ENCODE measurements around the gene FAM3B. TPM values are rescaled to one million over a fixed set of nuclear protein-coding genes. Genes with fewer than 3 reads are reported as not detected.
A peak's percentile ranks its signal among the peaks of the same experiment; 100 is the strongest.

The FAM3B gene
- total RNA-seq, 2 experiments from 2014 or later, result not detected

DNA sequence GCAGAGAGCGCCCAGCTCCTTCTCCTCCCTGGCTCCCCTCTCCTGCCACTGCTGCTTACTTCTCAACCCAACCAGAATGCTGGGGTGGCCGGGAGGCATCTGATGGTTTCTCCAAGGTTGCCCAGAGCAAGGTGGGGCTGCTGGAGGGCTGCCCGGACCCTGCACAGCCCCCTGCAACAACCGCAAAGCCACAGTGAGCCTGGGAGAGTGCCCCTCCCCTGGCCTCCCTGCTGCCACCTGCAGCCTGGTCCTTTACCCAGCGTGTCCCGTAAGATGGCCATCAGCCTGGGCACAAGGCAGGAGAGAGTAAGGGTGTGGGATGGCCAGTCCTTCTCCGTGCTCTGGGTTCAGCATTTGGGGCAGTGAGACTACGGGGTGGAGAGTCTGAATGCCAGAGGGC, 62.2 kb downstream of the FAM3B start:
- Mint-ChIP-seq H3K36me3 (ENCODE audit: low read depth) (peaks cover 18% of the 10 kb centered on the region), H3K27me3 (ENCODE audit: low read depth) (no peaks in the 10 kb centered on the region), H3K4me3 (no peak overlapping the region), H3K4me1 (ENCODE audit: low read depth) (peaks cover 7% of the 10 kb centered on the region), H3K27ac (no peak overlapping the region), H3K9me3 (no peaks in the 10 kb centered on the region)
- intact Hi-C loops (cut with micrococcal nuclease), result no loop called here
- DNase-seq, result no peak
- CTCF ChIA-PET, result interaction anchor here (0.9 kb wide), 1 partner anchor 96 kb away, joined by 3 read pairs; no protein-coding TSS in a partner anchor

DNA sequence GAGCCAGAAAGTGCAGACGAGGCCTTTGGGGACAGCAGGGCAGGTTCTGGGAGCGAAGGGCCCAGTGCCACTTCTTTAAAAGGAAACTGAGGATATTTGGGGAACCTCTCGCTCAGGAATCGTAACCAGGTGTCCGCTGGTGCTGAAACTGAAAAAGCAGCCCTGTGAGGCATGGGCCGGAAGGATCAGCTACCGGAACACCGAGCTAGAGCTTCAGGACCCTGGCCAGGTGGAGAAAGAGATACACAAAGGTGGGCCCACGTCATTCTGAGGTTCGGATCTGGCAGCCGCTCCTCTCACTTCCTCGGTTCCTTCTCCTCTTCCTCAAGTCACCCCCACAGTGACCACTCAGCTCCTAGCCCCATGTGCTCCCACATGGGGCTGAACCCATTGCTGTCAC, 63.3 kb downstream of the FAM3B start:
- peaks cover 20% of the 10 kb centered on the region for H3K36me3 Mint-ChIP-seq (ENCODE audit: low read depth)

DNA sequence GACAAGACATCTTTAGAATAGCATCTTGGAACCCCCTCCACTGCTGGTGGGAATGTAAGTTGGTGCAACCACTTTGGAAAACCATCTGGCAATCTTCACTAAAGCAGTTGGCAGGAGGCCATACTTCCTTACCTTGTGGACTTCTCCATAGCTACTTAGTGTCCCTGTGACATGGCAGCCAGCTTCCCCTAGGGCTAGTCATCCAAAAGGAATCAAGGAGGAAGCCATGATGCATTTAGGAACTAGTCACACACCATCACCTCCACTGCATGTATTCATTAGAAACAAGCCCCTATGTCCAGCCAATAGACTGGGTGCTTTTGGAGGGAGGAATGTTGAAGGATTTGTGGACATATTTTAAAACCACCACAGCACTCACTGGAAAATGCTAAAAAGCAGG, 65.1 kb downstream of the FAM3B start:
- Mint-ChIP-seq H3K9me3 (no peaks in the 10 kb centered on the region), H3K27me3 (ENCODE audit: low read depth) (no peaks in the 10 kb centered on the region), H3K4me3 (no peak overlapping the region), H3K27ac (no peak overlapping the region), H3K4me1 (ENCODE audit: low read depth) (no peaks in the 10 kb centered on the region), H3K36me3 (ENCODE audit: low read depth) (peaks cover 19% of the 10 kb centered on the region)
- no peak for DNase-seq
- CTCF ChIA-PET, result no interaction called here
- intact Hi-C loops (cut with micrococcal nuclease), result no loop called here

More for the DNA sequence above, 63.3 kb downstream of the FAM3B start:
- Mint-ChIP-seq H3K27me3 (ENCODE audit: low read depth) (no peaks in the 10 kb centered on the region), H3K9me3 (no peaks in the 10 kb centered on the region), H3K4me3 (no peak overlapping the region), H3K4me1 (ENCODE audit: low read depth) (peaks cover 3% of the 10 kb centered on the region), H3K27ac (no peak overlapping the region)
- intact Hi-C loops (cut with micrococcal nuclease), result no loop called here
- CTCF ChIA-PET, result interaction anchor here (1.0 kb wide), 1 partner anchor 97 kb away, joined by 3 read pairs; no protein-coding TSS in a partner anchor
- no peak for DNase-seq

DNA sequence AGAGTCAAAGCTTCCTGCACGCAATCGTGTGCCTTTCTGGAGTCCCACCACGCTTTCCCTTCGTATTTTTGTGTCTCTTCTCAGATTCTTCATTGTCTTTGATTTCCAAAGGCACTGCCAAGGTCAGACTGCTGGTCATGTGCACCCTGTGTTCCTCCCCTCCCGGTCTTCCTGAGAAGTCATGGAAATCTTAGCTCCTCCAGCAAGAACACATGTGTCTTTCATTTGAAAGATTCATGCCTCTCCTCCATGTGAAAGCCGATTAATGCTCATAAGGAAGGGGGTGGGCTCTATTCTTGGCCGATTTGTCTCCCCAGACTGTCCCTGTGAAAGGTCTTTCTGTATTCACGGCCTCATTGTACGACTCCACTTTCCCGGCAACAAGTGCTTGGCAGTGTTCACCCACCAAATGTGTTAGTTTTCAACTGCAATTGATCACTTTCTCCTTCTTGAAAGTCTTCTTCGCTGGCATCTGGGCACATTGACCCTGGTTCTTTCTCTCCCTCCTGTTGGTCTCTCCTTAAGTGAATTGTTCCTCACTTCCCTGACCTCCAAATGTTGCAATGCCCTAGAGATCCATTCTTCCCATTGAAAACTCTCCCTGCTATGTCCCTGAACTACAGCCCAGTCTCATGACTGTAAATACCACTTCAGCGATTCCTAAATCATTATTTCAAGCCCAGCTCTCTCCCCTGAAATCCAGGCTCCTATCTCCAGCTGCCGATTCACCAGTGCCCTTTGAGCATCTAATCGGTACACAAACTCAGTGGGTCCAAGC, 70.6 kb downstream of the FAM3B start:
- peaks cover 12% of the 10 kb centered on the region for H3K36me3 Mint-ChIP-seq (ENCODE audit: low read depth)
- H3K4me1 Mint-ChIP-seq (ENCODE audit: low read depth), result no peaks in the 10 kb centered on the region
- CTCF ChIA-PET, result no interaction called here
- no peaks in the 10 kb centered on the region for H3K27me3 Mint-ChIP-seq (ENCODE audit: low read depth)
- H3K4me3 Mint-ChIP-seq, result no peak overlapping the region
- peak overlapping the region; percentile 8 for H3K27ac Mint-ChIP-seq
- intact Hi-C loops (cut with micrococcal nuclease), result no loop called here
- no peak for DNase-seq
- H3K9me3 Mint-ChIP-seq, result no peaks in the 10 kb centered on the region

DNA sequence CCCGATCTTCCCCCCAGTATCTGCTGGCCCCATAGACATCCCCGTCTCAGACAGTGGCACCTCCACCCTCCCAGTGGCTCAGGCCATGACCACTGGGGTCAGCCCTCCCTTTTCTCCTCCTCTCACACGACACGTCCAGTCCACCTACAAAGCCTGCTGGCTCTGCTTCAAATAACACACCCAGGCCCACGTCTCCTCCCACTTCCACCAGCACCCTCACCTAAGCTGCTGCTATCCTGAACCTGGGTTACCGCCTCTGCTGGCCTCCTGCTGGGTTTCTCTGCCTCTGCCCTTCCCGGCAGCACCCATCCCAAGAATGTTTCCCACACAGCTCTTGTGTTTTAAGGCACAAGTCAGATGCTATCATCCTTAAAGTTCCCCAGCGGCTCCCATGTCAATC, 71.2 kb downstream of the FAM3B start:
- Mint-ChIP-seq H3K27ac (no peak overlapping the region), H3K4me1 (ENCODE audit: low read depth) (no peaks in the 10 kb centered on the region), H3K36me3 (ENCODE audit: low read depth) (peaks cover 12% of the 10 kb centered on the region), H3K27me3 (ENCODE audit: low read depth) (no peaks in the 10 kb centered on the region), H3K4me3 (no peak overlapping the region), H3K9me3 (no peaks in the 10 kb centered on the region)
- intact Hi-C loops (cut with micrococcal nuclease), result no loop called here
- CTCF ChIA-PET, result no interaction called here
- DNase-seq, result no peak

DNA sequence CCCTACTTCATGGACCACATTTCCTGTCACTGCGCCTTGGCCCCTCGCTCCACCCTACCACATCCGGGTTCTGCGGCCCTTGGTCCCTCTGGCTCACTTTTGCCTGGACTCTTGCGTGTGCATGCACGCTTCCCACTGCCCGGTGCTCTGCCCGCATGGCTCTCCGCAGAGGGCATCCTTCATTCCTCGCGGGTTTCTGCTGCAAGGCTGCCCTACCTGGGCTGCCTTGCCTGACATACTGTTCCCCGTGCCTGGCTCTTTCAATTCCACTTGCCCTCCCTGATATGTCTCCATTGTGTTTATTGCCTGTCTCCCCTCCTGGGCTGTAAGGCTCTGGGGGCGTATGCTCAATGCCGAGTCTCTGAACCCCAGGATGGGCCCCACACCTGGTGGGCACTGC, 71.7 kb downstream of the FAM3B start:
- Mint-ChIP-seq H3K27ac (no peak overlapping the region), H3K4me3 (no peak overlapping the region), H3K9me3 (no peaks in the 10 kb centered on the region), H3K27me3 (ENCODE audit: low read depth) (no peaks in the 10 kb centered on the region), H3K36me3 (ENCODE audit: low read depth) (peaks cover 12% of the 10 kb centered on the region), H3K4me1 (ENCODE audit: low read depth) (no peaks in the 10 kb centered on the region)
- DNase-seq, result no peak
- CTCF ChIA-PET, result no interaction called here
- intact Hi-C loops (cut with micrococcal nuclease), result no loop called here

DNA sequence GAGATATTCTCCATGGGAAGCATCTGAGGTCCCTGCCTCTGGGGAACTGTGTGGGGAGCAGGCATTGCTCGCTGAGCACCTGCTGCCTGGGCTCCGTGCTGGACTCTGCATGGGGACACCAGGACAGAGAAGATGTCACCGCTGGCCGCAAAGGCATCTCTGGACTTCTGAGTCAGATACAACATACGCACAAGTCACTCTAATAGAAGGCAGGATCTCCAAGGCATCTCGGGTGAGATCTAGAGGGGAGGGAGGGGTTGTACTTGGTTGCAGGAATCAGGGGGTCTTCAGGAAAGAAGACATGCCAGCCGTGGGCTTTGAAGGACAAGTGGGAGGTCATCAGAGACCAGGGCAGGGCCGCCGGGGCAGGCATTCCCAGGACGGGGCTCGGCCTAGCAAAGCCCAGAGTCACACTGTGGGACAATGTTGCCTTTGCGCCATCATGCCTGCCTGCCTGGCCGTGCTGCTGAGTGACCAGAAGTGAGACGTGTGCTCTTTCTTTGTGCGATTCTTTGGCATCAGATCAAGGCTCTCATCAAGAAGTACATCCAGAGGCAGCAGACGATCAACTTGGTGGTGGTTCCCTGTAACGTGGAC, 73.5 kb downstream of the FAM3B start:
- Mint-ChIP-seq H3K27ac (no peak overlapping the region), H3K9me3 (no peaks in the 10 kb centered on the region), H3K27me3 (ENCODE audit: low read depth) (no peaks in the 10 kb centered on the region), H3K4me3 (no peak overlapping the region), H3K4me1 (ENCODE audit: low read depth) (no peaks in the 10 kb centered on the region), H3K36me3 (ENCODE audit: low read depth) (peaks cover 10% of the 10 kb centered on the region)
- CTCF ChIA-PET, result no interaction called here
- intact Hi-C loops (cut with micrococcal nuclease), result no loop called here
- no peak for DNase-seq

DNA sequence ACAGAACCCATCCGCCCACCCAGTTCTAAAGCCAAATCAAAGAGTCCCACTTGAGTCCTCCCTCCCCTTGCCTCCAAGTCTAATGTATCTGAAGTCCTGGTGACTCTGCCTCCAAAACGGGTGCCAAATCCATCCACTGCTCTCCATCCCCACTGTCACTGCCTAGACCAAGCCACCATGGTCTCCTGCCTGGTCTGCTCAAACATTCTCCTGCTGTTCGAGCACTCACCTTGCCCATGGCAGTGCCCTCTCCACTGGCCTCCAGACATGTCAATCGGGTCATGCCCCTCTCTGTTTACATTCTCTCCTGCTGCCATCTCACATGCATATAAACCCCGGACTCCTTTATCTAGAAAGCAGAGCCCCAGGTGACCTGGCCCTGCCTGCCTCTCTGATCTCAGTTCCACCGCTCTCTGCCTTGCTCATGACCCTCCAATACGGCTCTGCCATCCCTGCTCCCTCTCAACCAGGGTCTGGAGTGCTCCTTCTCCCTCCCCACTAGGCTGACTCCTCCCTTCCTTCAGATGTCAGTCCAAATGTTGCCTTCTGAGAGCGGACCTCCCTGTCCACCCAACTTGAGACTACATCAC, 77.4 kb downstream of the FAM3B start:
- Mint-ChIP-seq H3K4me1 (ENCODE audit: low read depth) (no peaks in the 10 kb centered on the region), H3K27me3 (ENCODE audit: low read depth) (no peaks in the 10 kb centered on the region), H3K36me3 (ENCODE audit: low read depth) (peaks cover 3% of the 10 kb centered on the region), H3K9me3 (no peaks in the 10 kb centered on the region), H3K4me3 (no peak overlapping the region), H3K27ac (no peak overlapping the region)
- intact Hi-C loops (cut with micrococcal nuclease), result no loop called here
- no peak for DNase-seq
- CTCF ChIA-PET, result no interaction called here

DNA sequence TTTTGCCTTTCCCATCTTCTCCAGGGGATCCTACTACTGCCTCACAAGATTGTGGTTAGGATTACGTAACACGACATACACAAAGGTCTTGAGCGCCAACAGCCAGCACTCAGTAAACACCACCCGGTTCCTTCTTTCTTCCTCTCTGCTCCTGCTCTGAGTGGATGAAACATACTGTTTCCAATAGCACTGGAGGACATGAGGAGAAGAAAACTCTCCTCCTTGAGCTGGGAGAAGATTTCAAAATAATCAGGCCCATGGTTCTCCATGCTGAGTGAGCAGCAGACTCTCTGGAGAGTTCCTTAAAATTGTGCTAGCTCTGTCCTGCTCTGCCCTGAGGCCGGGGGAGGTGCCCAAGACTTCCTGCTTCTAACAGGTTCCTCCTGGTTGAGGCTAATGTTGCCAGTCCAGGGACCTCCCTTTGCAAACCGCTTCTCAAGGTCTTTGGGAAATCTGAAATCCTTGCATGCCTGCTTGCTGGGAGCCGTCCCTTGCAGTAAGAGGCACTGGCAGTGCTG, 80.0 kb downstream of the FAM3B start:
- no peaks in the 10 kb centered on the region for H3K9me3 Mint-ChIP-seq
- H3K27me3 Mint-ChIP-seq (ENCODE audit: low read depth), result no peaks in the 10 kb centered on the region
- CTCF ChIA-PET, result interaction anchor here (0.7 kb wide), 1 partner anchor 27 kb away, joined by 3 read pairs; no protein-coding TSS in a partner anchor
- DNase-seq, result no peak
- H3K36me3 Mint-ChIP-seq (ENCODE audit: low read depth), result peaks cover 13% of the 10 kb centered on the region
- H3K4me3 Mint-ChIP-seq, result no peak overlapping the region
- no peaks in the 10 kb centered on the region for H3K4me1 Mint-ChIP-seq (ENCODE audit: low read depth)
- H3K27ac Mint-ChIP-seq, result no peak overlapping the region
- intact Hi-C loops (cut with micrococcal nuclease), result no loop called here

DNA sequence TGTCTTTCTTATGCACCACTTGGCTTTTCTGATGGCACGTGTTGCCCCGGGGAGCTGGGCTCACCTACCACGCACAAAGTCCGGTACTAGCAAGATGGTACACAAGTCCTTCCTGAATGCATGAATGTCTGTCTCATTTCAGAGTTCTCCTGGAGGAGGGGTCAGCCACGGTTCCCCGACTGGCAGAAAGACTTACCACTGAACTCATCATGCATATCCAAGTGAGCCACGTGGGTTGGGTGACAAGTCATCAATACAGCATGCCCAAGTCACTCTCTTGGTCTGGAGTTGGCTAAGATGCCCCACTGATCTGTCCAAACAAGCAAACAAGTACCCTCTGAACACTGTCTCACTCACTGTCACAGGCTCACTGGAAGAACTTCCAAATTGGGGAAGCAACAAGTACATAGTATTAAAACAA, 80.9 kb downstream of the FAM3B start:
- no peaks in the 10 kb centered on the region for H3K4me1 Mint-ChIP-seq (ENCODE audit: low read depth)
- CTCF ChIA-PET, result no interaction called here
- H3K4me3 Mint-ChIP-seq, result no peak overlapping the region
- H3K27ac Mint-ChIP-seq, result no peak overlapping the region
- no peaks in the 10 kb centered on the region for H3K9me3 Mint-ChIP-seq
- H3K36me3 Mint-ChIP-seq (ENCODE audit: low read depth), result peaks cover 17% of the 10 kb centered on the region
- no peaks in the 10 kb centered on the region for H3K27me3 Mint-ChIP-seq (ENCODE audit: low read depth)
- intact Hi-C loops (cut with micrococcal nuclease), result no loop called here
- no peak for DNase-seq

DNA sequence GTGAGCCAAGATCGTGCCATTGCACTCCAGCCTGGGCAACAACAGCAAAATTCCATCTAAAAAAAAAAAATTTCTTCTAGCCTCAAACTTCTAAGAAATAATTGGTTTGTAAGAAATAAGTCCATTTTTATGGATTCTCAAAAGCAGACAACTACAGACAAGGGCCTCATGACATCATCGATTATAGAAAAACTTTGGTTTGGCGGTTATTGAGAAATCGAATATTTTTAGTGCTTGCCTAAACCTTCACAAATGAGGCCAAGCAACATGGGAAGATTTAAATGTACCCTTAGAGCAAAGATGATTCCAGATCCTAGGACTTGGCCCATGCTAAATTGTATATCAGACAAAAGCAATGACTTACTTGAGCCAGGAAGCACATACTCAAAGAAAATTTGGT, 81.7 kb downstream of the FAM3B start:
- Mint-ChIP-seq H3K27ac (no peak overlapping the region), H3K4me1 (ENCODE audit: low read depth) (no peaks in the 10 kb centered on the region), H3K36me3 (ENCODE audit: low read depth) (peaks cover 18% of the 10 kb centered on the region), H3K9me3 (no peaks in the 10 kb centered on the region), H3K4me3 (no peak overlapping the region), H3K27me3 (ENCODE audit: low read depth) (no peaks in the 10 kb centered on the region)
- CTCF ChIA-PET, result no interaction called here
- intact Hi-C loops (cut with micrococcal nuclease), result no loop called here
- DNase-seq, result no peak

DNA sequence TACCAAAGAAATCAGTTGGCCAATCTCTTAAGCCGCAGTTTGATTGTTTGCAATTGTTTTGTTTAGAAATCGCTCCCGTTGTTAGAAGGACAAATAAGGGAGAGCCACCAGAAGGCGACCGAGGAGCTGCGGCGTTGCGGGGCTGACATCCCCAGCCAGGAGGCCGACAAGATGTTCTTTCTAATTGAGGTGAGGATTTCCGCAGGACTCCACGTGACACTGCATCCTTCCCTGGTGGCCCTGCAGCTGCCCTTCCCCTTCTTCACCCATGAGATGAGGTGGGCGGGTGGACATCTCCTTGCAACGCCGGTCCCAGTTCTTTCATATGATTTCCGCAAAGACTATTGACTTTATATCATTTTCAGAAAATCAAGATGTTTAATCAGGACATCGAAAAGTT, 82.2 kb downstream of the FAM3B start:
- CTCF ChIA-PET, result no interaction called here

More for the DNA sequence above, 82.2 kb downstream of the FAM3B start:
- Mint-ChIP-seq H3K4me3 (no peak overlapping the region), H3K4me1 (ENCODE audit: low read depth) (no peaks in the 10 kb centered on the region), H3K9me3 (no peaks in the 10 kb centered on the region), H3K27me3 (ENCODE audit: low read depth) (no peaks in the 10 kb centered on the region), H3K27ac (no peak overlapping the region), H3K36me3 (ENCODE audit: low read depth) (peaks cover 18% of the 10 kb centered on the region)
- DNase-seq, result no peak
- intact Hi-C loops (cut with micrococcal nuclease), result no loop called here

All from activated naive CD4-positive, alpha-beta T cell treated with anti-CD3 and anti-CD28 coated beads for 36 hours (primary cell).